ENCODE results near the gene HRH3. TPM values are rescaled to one million over a fixed set of nuclear protein-coding genes. Genes with fewer than 3 reads are reported as not detected.

The HRH3 gene
- total RNA-seq, 4 donors from 2014 or later: not detected

DNA sequence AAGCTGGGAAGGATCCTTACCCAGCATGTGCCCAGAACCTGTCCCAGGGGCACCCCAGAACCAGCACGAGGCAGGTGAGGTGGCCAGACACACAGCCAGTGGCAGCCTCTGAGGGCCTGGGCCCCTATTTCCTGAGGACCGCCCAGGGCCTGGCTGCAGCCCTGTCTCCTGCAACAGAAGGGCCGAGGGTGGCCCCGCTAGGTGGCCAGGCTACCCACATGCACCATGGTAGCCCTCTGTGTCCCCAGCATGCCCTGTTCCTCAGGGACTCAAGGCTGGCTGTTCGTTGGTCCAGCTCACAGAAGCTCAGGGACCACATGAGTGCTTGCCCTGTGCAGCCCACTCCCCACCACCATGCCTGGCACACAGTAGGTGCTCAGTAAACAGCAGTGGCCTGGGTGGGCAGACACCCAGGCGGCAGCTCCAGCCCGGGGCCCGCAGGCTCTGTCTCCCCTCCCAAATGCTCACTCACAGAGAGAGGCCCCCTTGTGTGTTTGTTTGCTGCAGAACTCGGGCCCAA, 8.2 kb downstream of the HRH3 start:
- TF ChIP-seq, protein P1, sequence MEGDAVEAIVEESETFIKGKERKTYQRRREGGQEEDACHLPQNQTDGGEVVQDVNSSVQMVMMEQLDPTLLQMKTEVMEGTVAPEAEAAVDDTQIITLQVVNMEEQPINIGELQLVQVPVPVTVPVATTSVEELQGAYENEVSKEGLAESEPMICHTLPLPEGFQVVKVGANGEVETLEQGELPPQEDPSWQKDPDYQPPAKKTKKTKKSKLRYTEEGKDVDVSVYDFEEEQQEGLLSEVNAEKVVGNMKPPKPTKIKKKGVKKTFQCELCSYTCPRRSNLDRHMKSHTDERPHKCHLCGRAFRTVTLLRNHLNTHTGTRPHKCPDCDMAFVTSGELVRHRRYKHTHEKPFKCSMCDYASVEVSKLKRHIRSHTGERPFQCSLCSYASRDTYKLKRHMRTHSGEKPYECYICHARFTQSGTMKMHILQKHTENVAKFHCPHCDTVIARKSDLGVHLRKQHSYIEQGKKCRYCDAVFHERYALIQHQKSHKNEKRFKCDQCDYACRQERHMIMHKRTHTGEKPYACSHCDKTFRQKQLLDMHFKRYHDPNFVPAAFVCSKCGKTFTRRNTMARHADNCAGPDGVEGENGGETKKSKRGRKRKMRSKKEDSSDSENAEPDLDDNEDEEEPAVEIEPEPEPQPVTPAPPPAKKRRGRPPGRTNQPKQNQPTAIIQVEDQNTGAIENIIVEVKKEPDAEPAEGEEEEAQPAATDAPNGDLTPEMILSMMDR (IDR thresholded peaks at IDR 0.05; ENCODE audit: low read depth): no peak

DNA sequence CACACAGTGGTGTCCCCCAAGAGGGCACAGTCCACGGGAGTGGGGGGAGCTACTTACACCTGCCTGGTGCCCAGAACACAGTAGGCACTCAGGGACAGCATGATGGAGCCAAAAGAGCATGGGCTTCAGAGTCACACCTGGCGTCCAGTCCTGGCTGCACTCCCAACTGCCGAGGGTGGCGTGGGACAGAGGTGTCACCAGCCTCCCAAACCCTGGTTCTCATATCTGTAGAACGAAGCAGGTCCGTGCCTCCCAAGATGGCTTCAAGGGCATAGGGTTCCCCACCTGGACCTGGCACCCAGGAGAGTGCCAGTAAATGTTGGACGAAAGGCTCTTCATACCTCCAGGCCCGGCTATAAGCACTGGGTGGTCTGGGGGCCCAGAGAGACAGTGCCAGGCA, 8.9 kb downstream of the HRH3 start:
- TF ChIP-seq, protein P1 (IDR thresholded peaks at IDR 0.05; ENCODE audit: low read depth): no peak

DNA sequence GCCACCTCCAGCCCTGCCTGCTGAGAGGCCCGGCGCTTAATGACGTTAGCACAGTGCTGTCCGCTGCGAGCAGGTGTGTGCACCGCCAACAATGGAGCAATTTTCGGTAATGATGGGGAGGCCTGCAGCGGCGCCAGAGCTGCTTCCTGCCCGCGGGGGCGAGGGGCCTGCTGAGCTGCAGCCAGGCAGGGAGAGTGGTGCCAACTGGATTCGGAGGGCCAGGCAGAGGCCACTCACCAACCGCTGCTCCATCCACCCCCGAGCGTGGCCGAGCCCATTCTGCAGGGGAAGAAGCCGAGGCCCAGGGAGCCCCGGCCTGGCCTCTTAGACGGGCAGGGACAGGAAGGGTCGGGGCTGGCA, 9.6 kb downstream of the HRH3 start:
- TF ChIP-seq, protein P1 (IDR thresholded peaks at IDR 0.05; ENCODE audit: low read depth): no peak

DNA sequence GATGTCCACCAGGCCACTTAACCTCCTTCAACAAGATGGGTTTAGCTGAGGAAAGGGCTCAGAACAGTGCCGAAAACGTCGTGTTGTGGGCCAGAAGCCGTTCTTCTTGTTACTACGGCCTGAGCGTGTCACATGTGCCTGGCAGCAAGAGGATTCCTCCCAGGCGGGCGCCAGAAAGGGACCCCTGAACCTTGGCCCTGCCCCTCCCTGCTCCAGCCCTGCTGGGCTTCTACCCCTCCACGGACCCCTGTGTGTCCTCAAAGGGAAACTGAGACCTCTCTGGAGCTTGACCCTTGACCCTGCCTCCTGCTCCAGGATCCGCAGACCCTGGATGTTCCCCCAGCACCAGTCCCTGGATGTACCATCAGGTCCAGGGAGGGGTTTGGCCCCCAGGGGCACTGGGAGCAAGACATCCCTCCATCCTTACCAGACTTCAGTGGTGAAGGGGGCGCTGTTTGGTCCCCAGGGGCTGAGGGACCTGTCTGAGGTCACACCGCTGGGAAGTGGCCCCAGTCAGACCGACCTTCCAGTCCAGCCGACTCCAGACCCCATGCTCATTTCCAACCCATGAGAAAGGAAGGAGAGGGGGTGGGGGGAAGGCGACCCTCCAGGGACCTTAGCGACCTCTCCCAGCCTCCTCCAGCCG, 10.1 kb downstream of the HRH3 start:
- TF ChIP-seq, protein P1 (IDR thresholded peaks at IDR 0.05; ENCODE audit: low read depth): no peak

DNA sequence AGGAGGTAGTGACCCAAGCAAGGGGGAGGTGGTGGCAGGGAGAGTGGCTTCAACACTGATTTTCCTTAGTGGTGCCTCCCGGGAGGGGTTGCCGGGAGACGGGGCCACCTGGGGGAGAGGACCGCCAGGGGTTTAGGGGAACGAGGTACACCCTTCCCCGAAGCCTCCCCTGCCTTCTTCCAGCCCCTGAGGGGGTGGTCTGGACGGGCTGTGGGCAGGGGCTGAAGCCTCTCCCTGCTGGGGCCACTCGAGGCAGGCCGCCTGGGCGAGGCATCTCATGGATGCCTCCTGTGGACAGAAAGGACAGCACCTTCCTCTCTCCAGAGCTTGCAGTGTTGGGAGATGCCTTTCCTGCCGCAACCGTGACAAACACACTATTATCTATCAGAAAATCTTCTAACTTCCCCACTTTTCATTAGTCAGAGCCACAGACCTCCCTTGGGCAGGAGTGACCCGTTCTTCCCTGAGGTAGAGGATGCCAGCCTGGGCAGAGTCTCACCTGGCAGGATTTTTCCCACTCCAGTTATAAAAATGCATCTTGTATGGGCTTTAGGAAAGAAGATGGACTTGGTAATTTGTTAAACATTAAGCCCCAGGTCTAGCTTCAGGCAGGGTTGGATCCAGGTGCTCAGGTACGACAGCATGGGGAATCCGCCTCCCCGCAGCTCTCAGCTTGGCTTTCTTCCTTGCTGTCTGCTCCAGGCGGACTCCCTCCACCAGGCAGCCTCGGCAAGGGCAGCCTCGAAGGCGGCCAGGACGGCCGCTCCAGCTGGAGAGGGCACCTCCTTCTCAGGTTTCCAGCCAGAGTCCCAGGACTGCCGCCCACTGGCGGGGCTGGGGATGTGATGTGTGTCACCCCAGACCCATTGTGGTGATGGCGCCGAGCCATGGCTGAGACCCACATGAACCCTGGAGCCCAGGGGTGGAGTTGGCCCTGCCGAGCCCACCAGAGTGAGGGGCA, 11.0 kb downstream of the HRH3 start:
- TF ChIP-seq, protein P1 (IDR thresholded peaks at IDR 0.05; ENCODE audit: low read depth): no peak

DNA sequence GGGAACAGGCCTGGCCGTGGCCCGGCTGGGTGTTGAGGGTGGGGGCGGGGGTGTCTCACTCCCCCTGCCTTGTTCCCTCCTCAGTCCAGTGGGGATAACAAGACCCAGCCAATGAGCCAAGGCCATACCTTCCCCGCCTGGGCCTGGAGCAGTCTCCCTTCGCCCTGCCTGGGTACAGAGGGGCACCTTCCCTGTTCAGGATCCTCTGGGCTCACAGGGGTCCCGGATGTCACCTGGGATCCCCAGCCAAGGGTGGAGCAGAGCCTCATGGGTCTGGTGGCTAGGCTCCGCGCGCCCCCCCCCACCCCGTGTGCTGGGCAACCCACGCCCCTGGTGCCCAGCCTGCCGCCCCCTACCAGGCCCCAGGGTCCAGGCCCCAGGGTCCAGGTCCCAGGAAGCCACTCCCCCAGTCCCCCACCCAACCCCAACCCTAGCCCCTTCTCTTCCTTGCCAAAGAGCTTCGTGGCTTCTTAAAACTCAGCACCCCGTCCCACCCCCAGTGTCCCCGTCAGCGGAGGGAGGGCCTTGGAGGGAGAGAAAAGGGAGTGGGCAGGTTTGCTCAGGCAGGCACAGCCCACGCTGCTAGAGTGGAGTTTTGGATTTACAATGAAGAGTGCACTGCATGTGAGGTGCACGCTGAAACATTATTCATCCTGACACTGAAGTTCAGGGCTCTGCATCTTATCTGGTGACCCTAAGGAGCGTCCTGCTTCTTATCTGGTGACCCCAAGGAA, 11.8 kb downstream of the HRH3 start:
- TF ChIP-seq, protein P1 (IDR thresholded peaks at IDR 0.05; ENCODE audit: low read depth): no peak

Measured in subcutaneous adipose tissue (tissue), 4 donors.